Omental fat pad (tissue), 4 donors: ENCODE results near the gene EIF3I. TPM values are rescaled to one million over a fixed set of nuclear protein-coding genes. Genes with fewer than 3 reads are reported as not detected.

ENCODE experiments used
- ATAC-seq: fragments of 150-250 bp; one replicate; pipeline ENCODE4 v1.9.1; 2016; ENCODE audit warnings: mild to moderate bottlenecking, moderate library complexity; ENCODE audit not compliant: low FRiP score
- DNase-seq: peaks from one replicate; pipeline ENCODE4 v3.0.0-alpha.2; 2019; ENCODE audit warnings: low spot score
- total RNA-seq, 4 donors: library from RNA; depleted of rRNA; stranded (reverse); fragments of >200 nt; gene quantifications; one replicate each; pipeline ENCODE4 v1.1.0, GENCODE V29; 2016
- TF ChIP-seq, protein P1 (sequence below), 3 donors: fragments of 450-650 bp; IDR thresholded peaks; one replicate each; pipeline ENCODE4 v1.5.1; 2016 to 2017; ENCODE audit warnings: antibody characterized with exemption in 3 of 3, mild to moderate bottlenecking in 3 of 3, moderate library complexity in 2 of 3

The EIF3I gene
- total RNA-seq, 4 donors from 2014 or later: 159 to 210 (median 191) TPM

DNA sequence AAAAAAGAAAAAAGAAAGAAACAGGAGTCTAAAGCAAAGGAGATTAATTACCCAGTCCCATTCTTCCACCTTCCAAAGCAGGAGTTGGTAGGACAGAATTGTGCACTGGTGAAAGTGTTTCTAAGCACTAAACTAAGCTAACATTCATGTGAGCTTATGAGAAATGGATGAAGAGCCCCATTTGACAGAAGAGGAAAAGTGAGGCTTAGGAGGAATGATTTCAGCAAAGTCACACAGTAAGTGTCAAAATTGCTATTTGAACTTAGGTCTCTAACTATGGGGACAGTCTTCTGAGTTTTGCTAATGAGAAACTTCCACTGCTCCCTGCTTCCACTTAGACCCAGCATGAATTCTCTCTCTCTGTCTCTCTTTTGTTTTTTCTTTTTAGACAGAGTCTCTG lies 47.5 kb downstream of the EIF3I start:
- TF ChIP-seq, protein P1, sequence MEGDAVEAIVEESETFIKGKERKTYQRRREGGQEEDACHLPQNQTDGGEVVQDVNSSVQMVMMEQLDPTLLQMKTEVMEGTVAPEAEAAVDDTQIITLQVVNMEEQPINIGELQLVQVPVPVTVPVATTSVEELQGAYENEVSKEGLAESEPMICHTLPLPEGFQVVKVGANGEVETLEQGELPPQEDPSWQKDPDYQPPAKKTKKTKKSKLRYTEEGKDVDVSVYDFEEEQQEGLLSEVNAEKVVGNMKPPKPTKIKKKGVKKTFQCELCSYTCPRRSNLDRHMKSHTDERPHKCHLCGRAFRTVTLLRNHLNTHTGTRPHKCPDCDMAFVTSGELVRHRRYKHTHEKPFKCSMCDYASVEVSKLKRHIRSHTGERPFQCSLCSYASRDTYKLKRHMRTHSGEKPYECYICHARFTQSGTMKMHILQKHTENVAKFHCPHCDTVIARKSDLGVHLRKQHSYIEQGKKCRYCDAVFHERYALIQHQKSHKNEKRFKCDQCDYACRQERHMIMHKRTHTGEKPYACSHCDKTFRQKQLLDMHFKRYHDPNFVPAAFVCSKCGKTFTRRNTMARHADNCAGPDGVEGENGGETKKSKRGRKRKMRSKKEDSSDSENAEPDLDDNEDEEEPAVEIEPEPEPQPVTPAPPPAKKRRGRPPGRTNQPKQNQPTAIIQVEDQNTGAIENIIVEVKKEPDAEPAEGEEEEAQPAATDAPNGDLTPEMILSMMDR (IDR thresholded peaks at IDR 0.05): no peak
- ATAC-seq (no peak), DNase-seq (no peak)

DNA sequence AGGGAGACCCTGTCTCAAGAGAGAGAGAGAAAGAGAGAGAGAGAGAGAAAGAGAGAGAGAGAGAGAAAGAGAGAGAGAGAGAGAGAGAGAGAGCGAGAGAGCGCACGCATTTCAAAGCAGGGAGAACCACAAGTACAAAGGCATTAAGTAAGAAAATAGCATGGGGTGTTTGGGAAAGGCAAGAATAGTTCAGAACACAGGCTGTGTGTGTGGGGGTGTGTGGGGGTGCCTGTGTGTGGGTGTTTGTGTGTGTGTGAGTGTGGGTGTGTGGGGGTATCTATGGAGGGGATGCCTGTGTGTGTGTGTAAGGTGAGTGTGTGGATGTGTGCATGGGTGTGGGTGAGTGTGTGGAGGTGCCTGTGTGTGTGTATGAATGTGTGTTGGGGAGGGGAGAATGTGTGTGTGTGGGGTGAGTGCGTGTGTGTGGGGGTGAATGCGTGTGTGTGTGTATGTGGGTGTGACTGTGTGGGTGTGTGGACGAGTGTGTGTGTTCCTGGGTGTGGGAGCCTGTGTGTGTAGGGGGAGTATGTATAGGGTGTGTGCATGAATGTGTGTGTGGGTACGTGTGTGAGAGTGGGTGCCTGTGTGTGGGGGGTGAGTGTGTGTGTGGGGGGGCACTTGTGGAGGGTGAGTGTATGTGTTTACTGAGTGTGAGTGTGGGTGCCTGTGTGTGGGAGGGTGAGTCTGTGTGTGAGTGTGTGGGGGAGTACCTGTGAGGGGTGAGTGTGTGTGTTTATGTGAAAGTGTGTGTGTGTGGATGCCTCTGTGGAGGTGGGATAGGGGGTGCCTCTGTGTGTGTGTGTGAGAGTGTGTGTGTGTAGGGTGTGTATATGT lies 50.6 kb downstream of the EIF3I start:
- TF ChIP-seq, protein P1 (IDR thresholded peaks at IDR 0.05): no peak
- DNase-seq (no peak), ATAC-seq (no peak)

- DNase-seq (no peak), ATAC-seq (no peak)
- TF ChIP-seq, protein P1 (IDR thresholded peaks at IDR 0.05): no peak
Observed at GRCh38 chr1:32273391-32274208, 51.4 kb downstream of the EIF3I start.

DNA sequence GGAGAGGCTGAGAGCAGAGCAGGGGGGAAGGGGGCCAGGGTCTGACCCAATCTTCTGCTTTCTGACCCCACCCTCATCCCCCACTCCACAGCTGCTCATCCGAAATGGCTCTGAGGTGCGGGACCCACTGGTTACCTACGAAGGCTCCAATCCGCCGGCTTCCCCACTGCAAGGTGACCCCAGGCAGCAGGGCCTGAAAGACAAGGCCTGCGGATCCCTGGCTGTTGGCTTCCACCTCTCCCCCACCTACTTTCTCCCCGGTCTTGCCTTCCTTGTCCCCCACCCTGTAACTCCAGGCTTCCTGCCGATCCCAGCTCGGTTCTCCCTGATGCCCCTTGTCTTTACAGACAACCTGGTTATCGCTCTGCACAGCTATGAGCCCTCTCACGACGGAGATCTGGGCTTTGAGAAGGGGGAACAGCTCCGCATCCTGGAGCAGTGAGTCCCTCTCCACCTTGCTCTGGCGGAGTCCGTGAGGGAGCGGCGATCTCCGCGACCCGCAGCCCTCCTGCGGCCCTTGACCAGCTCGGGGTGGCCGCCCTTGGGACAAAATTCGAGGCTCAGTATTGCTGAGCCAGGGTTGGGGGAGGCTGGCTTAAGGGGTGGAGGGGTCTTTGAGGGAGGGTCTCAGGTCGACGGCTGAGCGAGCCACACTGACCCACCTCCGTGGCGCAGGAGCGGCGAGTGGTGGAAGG lies 52.6 kb downstream of the EIF3I start:
- no peak for ATAC-seq
- TF ChIP-seq, protein P1 (IDR thresholded peaks at IDR 0.05): no peak

GRCh38 chr1:32275424-32275823 lies 53.2 kb downstream of the EIF3I start:
- DNase-seq (no peak), ATAC-seq (no peak)
- TF ChIP-seq, protein P1 (IDR thresholded peaks at IDR 0.05): no peak

More for the DNA sequence above, 52.6 kb downstream of the EIF3I start:
- no peak for DNase-seq

DNA sequence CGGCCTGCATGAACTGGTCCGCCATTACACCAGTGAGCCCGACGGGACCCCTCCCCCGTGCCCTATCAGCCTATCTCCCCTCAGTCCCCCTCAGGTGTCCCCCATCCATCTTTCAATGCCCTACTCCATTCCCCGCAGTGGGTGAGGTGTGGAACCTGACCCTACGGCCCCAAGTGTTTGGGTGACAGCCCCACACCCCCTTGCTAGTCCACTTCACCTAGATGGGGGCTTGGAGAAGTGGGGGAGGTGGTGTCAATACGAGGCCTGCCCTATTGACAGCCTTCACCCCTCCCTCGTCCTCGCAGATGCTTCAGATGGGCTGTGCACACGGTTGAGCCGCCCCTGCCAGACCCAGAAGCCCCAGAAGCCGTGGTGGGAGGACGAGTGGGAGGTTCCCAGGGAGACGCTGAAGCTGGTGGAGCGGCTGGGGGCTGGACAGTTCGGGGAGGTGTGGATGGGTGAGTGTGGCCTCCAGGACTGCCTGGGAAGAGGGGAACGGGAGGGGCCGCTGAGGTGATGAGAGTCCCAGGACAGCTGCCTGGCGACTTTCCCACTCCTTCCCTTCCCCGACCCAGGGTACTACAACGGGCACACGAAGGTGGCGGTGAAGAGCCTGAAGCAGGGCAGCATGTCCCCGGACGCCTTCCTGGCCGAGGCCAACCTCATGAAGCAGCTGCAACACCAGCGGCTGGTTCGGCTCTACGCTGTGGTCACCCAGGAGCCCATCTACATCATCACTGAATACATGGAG lies 54.0 kb downstream of the EIF3I start:
- TF ChIP-seq, protein P1 (IDR thresholded peaks at IDR 0.05): no peak
- ATAC-seq: no peak
- no peak for DNase-seq
